ENCODE data around the gene ARID5A. TPM values are rescaled to one million over a fixed set of nuclear protein-coding genes. Genes with fewer than 3 reads are reported as not detected.
"Not testable (repeated sequence)": the region's sequence is repeated elsewhere in the genome, so short reads cannot be mapped to it uniquely, and the experiment has no call there.

The ARID5A gene
- total and polyA plus RNA-seq, 2 donors: 10.7 to 50.8 TPM

DNA sequence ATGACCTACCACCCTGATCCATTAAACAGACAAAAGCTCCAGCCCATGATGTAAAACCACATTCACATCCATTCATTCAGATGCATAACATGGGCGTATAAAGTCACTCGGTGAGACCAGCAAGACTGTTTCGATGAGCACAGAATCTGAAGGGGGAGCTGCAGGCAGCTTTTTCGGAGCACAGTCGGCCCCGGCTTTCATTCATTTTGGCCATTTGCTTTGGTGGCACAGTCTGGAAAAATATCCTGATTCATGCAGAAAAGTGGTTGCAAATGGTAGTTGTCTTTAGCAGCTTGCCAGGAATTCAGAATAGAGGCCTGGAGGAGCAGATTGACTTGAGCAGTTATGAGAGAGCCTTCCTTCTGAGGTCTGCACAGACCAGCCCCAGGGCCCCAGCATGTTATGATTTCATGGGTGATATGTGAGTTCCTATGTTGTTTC lies 11.2 kb downstream of the ARID5A start:
- Histone ChIP-seq H3K27ac (ENCODE audit: low read depth) (no peak overlapping the region), H3K36me3 (ENCODE audit: insufficient read depth) (peaks cover 5% of the 10 kb centered on the region), H3K4me3 (ENCODE audit: low read depth, low read length) (no peak overlapping the region), H3K4me1 (ENCODE audit: insufficient read depth) (no peaks in the 10 kb centered on the region)
- WGBS: 74% methylated on average over 6 of the region's 6 CpGs
- no peak for DNase-seq (ENCODE audit: extremely low spot score)

DNA sequence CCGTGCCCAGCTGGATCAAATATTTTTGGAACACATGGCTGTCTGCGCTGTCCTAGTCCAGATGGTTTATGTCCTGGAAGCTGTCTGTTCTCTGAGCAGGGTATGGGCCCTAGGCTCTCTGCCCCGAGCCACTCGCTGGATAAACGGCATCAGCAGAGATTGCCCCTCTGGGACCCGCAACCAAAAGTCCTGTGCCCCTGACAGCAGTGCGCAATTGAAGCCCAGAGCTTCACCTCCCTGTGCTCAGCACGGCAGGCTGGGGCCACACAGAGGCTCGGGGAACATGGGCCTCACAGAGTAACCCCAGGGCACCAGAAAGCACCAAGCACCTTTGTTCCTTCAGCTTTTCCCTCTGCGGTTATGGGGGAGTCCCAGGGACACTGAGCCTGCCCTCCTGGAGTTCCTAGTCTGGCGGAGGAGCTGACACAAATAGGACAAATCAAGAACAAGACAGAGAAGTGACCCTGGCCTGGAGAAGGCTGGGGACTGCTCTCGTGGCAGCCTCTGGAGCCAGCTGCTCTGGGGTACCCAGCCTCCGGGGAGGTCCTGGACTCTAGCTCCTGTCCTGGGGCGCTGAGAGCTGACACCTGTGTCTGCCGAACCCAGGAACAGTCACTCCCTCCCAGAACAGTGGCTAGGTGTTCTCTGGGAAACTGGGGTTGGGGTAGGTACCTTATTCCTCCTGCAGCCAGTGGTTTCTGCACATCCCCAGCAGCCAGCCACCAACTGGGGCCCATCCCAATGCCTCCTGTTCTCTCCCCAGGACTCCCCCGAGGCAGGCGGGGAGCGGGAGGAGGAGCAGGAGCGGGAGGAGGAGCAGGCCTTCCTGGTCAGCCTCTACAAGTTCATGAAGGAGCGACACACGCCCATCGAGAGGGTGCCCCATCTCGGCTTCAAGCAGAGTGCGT lies 12.3 kb downstream of the ARID5A start:
- 81% methylated on average over 24 of the region's 24 CpGs for WGBS
- DNase-seq (ENCODE audit: extremely low spot score): no peak
- H3K4me1 ChIP-seq (ENCODE audit: insufficient read depth): no peaks in the 10 kb centered on the region

GRCh38 chr2:96549466-96549785 lies 12.9 kb downstream of the ARID5A start:
- Histone ChIP-seq H3K4me1 (ENCODE audit: insufficient read depth) (no peaks in the 10 kb centered on the region), H3K4me3 (ENCODE audit: low read depth, low read length) (no peak overlapping the region), H3K36me3 (ENCODE audit: insufficient read depth) (peaks cover 5% of the 10 kb centered on the region), H3K27ac (ENCODE audit: low read depth) (no peak overlapping the region)
- 85% methylated on average over 4 of the region's 4 CpGs for WGBS
- no peak for DNase-seq (ENCODE audit: extremely low spot score)

More for the DNA sequence above, 12.3 kb downstream of the ARID5A start:
- no peak overlapping the region for H3K4me3 ChIP-seq (ENCODE audit: low read depth, low read length)
- no peak overlapping the region for H3K27ac ChIP-seq (ENCODE audit: low read depth)
- H3K36me3 ChIP-seq (ENCODE audit: insufficient read depth): peaks cover 5% of the 10 kb centered on the region

DNA sequence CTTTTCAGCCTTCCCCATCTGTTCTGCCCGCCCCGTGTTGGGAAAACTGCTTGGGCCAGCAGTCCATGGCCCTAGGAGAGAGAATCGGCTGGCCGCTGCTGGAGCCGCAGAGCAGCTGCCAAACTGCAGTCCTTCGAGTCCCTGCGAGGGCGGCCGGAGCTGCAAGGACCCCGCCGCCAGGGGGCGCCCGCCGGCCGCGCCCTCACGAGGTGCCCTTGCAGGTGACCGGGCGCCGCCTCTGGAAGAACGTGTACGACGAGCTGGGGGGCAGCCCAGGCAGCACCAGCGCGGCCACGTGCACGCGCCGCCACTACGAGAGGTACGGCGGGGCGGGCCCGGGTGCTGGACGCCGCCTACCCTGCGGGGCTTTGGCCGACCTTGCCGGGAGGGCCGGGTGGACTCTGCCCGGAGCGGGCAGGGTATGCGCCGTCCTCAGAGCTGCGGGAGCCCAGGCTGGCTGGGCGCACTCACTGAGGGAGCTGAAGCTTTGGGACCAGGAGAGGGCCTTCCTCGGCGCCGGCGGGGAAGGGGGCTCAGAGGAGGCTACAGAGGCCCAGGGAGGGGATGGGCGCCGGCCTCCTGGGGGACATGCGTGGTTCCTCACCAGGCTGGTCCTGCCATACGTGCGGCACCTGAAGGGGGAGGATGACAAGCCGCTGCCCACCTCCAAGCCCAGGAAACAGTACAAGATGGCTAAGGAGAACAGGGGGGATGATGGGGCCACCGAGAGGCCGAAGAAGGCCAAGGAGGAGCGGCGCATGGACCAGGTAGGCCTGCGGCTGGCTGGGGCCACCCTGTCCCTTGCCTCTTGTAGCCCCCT lies 13.6 kb downstream of the ARID5A start:
- no peak for DNase-seq (ENCODE audit: extremely low spot score)
- 74% methylated on average over 61 of the region's 61 CpGs for WGBS
- Histone ChIP-seq H3K27ac (ENCODE audit: low read depth) (no peak overlapping the region), H3K4me1 (ENCODE audit: insufficient read depth) (no peaks in the 10 kb centered on the region), H3K4me3 (ENCODE audit: low read depth, low read length) (no peak overlapping the region), H3K36me3 (ENCODE audit: insufficient read depth) (peaks cover 5% of the 10 kb centered on the region)

GRCh38 chr2:96550787-96551604 lies 14.4 kb downstream of the ARID5A start:
- no peaks in the 10 kb centered on the region for H3K4me1 ChIP-seq (ENCODE audit: insufficient read depth)
- peaks cover 5% of the 10 kb centered on the region for H3K36me3 ChIP-seq (ENCODE audit: insufficient read depth)
- DNase-seq (ENCODE audit: extremely low spot score): no peak
- H3K27ac ChIP-seq (ENCODE audit: low read depth): no peak overlapping the region
- WGBS: 93% methylated on average over 14 of the region's 14 CpGs
- H3K4me3 ChIP-seq (ENCODE audit: low read depth, low read length): no peak overlapping the region

DNA sequence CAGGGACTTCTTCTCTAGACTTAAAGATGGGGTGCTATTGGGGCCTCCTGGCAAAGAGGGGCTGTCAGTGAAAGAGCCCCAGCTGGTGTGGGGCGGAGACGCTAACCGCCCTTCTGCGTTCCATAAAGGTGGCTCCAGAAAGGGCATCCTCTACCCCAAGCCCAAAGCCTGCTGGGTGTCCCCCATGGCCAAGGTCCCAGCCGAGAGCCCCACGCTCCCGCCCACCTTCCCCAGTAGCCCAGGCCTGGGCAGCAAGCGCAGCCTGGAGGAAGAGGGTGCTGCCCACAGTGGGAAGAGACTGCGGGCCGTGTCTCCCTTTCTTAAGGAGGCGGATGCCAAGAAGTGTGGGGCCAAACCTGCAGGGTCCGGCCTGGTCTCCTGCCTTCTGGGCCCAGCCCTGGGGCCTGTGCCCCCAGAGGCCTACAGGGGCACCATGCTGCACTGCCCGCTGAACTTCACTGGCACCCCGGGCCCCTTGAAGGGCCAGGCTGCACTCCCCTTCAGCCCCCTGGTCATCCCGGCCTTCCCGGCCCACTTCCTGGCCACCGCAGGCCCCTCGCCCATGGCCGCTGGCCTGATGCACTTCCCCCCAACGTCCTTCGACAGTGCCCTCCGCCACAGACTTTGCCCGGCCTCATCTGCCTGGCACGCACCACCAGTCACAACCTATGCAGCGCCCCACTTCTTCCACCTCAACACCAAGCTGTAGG lies 15.2 kb downstream of the ARID5A start:
- no peaks in the 10 kb centered on the region for H3K4me1 ChIP-seq (ENCODE audit: insufficient read depth)
- no peak overlapping the region for H3K27ac ChIP-seq (ENCODE audit: low read depth)
- no peak overlapping the region for H3K4me3 ChIP-seq (ENCODE audit: low read depth, low read length)
- whole genome bisulfite sequencing: 94% methylated on average over 25 of the region's 25 CpGs
- peaks cover 5% of the 10 kb centered on the region for H3K36me3 ChIP-seq (ENCODE audit: insufficient read depth)
- DNase-seq (ENCODE audit: extremely low spot score): no peak

DNA sequence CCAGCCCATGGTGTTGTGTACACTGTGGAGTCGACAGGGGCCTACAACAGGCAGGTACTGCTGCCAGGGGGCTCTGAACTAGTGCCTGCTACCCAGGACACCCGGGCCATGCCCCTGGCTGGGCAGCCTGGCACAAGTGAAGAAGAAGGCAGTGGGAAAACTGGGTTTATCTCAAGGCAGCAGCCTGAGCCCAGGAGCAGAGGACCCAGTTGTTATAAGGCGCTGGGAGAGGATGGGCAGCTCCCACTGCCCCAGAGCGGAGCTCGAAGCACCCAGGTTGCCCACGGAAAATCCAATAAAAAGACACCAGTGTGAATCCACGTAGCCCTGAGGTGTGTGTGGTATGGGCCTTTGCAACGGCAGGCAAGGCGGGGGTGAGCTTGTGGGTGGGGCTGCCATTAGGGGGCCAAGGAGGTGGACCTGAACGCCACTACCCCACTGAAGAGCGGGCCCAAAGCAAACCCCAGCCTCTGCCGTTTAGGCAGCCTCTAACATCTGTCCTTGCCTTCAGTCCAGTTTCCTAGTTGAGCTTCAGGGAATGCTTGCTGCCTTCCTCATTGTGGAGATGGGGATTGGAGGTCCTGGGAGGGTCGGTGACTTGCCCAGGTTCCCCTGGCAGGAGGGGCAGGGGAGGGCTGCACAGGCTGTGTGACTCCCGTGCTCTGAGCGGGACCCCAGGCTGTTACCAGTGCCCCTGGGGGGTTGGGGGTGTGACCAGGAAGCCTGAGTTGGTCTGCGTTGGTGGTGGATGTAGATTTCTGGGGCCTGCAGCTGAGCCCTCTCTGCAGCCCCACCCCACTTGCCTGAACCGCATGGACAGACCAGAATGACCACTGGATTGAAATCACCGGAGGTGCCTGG lies 16.0 kb downstream of the ARID5A start:
- Histone ChIP-seq H3K27ac (ENCODE audit: low read depth) (no peak overlapping the region), H3K36me3 (ENCODE audit: insufficient read depth) (peaks cover 3% of the 10 kb centered on the region), H3K4me3 (ENCODE audit: low read depth, low read length) (no peak overlapping the region), H3K4me1 (ENCODE audit: insufficient read depth) (no peaks in the 10 kb centered on the region)
- WGBS: 82% methylated on average over 18 of the region's 18 CpGs
- DNase-seq (ENCODE audit: extremely low spot score): no peak

DNA sequence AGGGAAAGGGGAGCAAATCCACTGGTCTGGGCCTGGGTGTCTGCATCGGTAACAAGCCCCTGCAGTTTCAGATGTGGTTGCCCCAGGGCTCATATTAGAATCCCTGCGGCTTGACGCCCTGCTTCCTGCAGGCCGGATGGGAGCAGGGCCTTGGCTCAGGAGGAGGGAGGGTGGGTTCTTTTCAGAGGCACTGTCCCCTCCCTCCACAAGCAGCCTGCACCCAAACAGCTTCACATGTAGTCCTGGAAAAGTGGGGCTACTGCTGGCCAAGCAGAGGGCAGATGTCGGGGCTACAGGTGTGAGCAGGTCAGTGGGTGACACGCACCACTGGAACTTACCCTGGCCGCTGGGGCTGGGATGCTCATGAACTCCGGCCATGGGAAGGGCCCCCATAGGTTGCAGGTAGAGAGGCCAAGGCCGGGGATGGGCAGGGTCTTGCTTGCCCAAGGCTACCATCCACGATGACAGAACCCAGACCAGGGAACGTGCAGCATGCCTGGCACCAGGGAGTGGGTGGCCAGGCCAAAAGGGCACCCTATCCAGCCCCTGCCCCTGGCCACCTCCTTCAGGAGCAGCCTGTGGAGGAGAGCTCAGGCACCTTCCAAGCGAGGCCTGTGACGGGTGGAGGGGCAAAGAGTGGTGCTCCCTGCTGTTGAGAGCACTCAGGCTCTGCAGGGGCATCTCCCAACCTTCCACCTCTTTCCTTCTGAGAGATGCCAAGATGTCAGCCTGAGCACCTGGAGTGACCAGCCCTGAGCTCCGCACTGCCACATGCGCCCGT lies 16.8 kb downstream of the ARID5A start:
- Histone ChIP-seq H3K36me3 (ENCODE audit: insufficient read depth) (peaks cover 3% of the 10 kb centered on the region), H3K4me3 (ENCODE audit: low read depth, low read length) (no peak overlapping the region), H3K4me1 (ENCODE audit: insufficient read depth) (no peaks in the 10 kb centered on the region), H3K27ac (ENCODE audit: low read depth) (no peak overlapping the region)
- WGBS: 90% methylated on average over 16 of the region's 16 CpGs
- DNase-seq (ENCODE audit: extremely low spot score): no peak

DNA sequence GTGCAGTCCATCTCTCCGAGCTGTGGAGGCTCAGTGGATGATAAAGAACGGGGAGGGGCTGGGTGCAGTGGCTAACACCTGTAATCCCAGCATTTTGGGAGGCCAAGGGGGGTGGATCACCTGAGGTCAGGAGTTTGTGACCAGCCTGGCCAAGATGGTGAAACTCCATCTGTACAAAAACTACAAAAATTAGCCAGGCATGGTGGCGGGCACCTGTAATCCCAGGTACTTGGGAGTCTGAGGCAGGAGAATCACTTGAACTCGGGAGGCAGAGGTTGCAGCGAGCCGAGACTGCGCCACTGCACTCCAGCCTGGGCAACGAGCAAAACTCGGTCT lies 17.4 kb downstream of the ARID5A start:
- 45% methylated on average over 9 of the region's 9 CpGs for WGBS
- not testable (repeated sequence) for H3K36me3 ChIP-seq (ENCODE audit: insufficient read depth); H3K4me3 ChIP-seq (ENCODE audit: low read depth, low read length); H3K4me1 ChIP-seq (ENCODE audit: insufficient read depth); DNase-seq (ENCODE audit: extremely low spot score); H3K27ac ChIP-seq (ENCODE audit: low read depth)

DNA sequence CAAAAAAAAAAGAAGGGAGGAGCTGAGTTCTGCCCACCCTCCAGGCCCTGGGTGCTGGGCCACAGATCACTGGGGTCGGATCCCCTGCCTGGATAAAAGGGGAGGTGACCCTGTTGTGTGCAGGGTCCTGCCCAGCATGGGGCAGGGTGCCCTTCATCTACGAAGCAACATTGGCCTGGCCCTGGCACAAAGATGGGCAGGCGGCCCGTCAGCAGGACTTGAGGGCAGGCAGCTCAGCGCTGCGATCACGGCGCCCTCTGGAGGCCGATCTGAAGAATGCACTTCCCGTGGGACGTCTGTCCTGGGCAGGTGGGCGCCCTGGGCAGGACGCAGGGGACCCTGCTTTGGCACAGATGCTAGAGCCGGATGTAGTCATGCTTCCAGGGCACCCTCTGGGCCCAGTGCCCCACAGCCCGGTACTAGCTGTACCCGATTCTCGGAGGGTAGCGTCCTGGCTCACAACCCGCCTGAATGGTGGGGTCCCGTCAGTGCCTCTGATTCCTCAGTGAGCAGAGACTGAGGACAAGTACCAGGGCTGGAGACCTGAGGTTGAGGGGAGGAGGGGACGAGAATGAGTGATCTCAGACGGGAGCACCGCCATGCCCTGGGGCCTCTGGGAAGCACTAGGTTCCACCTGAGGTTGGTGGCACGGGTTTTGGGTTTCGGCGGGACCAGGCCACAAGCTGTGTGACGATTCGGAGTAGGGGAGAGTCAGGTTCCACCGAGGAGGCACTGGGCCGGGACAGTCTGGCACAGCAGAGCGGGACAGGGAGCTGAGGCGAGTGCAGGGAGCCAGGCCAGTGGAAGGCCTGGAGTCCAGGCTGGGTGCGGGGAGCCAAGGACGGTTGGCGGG lies 18.0 kb downstream of the ARID5A start:
- peaks cover 3% of the 10 kb centered on the region for H3K36me3 ChIP-seq (ENCODE audit: insufficient read depth)
- H3K4me1 ChIP-seq (ENCODE audit: insufficient read depth): no peaks in the 10 kb centered on the region
- H3K27ac ChIP-seq (ENCODE audit: low read depth): no peak overlapping the region
- H3K4me3 ChIP-seq (ENCODE audit: low read depth, low read length): no peak overlapping the region
- DNase-seq (ENCODE audit: extremely low spot score): no peak
- WGBS: 36% methylated on average over 35 of the region's 35 CpGs

DNA sequence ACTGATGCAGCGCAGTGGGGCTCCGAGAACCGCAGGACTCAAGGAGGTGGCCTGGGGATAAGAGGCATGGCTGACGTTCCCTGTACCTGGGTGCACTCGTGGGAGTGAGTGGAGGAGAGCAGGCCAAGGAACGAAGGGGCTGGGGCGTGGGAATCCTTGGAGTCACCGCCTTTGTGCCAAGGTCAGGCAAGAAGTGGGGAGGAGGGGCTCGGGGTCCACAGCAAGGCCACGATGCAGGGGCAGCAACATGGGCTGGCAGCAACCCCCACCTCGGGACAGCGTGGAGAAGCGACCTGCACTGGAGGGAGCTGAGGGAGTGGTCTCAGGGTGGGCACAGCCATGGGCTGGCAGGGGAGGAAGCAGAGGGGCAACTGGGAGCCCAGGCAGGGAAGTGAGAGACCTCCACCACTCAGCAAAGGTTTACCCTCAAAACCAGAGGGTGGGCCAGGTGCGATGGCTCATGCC lies 18.6 kb downstream of the ARID5A start:
- DNase-seq (ENCODE audit: extremely low spot score): no peak
- H3K4me1 ChIP-seq (ENCODE audit: insufficient read depth): no peaks in the 10 kb centered on the region
- H3K36me3 ChIP-seq (ENCODE audit: insufficient read depth): no peaks in the 10 kb centered on the region
- H3K27ac ChIP-seq (ENCODE audit: low read depth): no peak overlapping the region
- H3K4me3 ChIP-seq (ENCODE audit: low read depth, low read length): no peak overlapping the region
- 81% methylated on average over 14 of the region's 14 CpGs for WGBS

Data from urinary bladder (tissue), 4 donors.